GM19025 (cell line): ENCODE measurements around the gene PRICKLE2.

ENCODE experiments used
- ATAC-seq: cut with Tn5 transposase; IDR thresholded peaks from one replicate; pipeline ENCODE4 v1.9.1; 2021; ENCODE audit warnings: mild to moderate bottlenecking, low read depth, moderate library complexity; ENCODE audit not compliant: unreplicated experiment

PRICKLE2 gene

DNA sequence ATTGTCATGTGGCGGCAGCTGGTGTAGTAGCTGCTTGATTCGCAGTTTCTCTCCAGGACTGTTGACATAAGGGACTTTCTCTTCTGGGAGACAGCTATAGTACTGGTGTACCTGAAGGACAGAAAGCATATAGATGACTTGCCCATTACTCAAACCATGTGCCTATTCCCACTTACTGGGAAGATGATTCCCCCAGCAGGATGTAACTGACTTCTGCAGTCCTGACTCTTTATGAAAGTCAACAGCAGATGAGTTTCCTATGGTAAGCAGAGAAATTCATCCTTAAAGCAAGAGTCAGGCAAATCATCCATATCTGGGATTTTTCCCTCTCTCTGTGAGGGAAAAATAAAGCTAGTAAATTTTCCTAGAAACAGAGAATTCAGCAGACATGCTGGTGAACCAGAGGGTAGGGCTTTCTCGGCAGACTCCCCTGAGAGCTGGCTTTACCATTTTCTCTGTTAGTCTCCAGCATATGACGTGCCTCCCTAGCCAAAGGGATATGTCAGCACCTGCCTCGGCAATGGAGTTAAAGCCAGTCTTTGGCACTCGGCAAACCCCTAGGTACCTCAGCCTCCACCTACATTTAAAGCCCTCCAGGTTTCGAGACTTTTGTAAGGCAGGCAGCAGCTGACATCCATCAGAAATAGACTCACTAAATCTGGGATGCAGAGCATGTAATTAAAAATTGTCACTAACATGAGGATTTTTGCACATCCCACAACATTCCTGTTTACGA, 62.1 kb downstream of the PRICKLE2 start:
- ATAC-seq, result peak; percentile 6

DNA sequence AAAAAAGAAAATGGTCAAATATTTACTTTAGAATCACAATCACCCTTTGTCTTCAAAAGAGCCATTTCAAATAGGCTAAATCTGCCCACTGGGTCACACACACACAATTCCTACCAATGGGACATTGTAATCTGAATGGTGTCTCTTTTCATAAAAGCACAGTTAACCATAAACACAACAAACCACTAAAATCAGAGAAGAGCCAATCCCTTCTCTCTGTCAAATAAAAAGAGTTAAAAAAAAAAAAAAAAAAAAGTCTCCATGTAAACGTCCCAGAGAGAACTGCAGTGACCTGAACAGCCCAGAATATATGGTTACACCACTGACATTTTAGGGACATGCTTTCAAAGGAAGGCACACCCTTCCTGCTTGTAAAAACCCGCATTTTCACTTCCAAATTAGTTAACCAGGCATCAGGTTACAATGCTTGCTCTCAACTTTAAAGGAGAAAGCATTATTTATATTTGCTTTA, 63.7 kb downstream of the PRICKLE2 start:
- ATAC-seq, result no peak

DNA sequence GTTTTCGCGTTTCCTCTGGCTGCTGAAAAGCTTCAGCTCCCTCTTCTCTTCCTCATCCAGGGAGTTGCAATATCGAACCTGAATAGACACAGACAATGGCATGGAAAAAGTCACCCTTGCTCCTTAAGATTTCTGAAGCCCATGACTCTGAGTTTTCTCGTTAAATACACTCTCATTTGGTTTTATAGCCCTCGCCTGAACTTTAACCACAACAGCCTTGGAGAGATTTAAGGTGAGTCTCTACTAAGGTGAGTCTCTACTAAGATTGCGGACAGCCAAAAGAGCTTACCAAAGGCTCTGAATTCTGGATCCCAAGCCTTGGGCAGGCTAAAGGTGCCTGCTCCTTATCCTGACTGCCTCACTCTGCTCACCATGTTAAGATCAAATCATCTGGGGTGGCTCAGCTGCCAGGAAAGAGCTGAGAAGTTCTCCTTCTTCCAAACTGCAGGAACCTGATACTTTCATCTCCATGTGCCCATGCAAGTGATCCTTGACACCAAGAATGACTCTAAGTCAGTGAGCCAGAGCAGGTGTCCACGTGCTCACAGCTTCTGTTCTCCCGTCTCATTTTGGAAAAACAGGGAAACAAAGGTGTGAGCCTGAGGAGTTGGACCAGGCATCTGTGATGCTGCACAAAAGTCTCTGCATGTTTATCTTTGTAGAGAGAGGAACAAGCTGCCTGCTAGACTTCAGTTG, 65.1 kb downstream of the PRICKLE2 start:
- ATAC-seq, result no peak

DNA sequence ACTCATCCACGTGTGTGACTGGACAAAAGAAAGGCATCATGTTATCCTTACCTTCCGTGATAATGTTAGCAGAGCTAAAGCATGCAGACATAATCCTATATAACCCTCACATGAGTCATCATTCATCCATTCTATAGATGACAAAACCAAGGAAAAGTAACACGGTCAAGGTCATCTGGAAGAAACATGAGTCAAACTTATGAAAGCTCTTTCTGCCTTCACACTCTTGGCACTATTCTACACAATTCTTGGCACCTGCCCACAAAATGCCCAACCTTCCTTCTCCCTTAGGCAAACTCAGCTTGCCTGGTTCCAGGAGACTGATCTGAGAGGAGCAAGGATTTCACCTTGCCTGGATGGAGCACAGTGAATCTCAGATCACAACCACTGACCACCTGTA, 66.9 kb downstream of the PRICKLE2 start:
- no peak for ATAC-seq

DNA sequence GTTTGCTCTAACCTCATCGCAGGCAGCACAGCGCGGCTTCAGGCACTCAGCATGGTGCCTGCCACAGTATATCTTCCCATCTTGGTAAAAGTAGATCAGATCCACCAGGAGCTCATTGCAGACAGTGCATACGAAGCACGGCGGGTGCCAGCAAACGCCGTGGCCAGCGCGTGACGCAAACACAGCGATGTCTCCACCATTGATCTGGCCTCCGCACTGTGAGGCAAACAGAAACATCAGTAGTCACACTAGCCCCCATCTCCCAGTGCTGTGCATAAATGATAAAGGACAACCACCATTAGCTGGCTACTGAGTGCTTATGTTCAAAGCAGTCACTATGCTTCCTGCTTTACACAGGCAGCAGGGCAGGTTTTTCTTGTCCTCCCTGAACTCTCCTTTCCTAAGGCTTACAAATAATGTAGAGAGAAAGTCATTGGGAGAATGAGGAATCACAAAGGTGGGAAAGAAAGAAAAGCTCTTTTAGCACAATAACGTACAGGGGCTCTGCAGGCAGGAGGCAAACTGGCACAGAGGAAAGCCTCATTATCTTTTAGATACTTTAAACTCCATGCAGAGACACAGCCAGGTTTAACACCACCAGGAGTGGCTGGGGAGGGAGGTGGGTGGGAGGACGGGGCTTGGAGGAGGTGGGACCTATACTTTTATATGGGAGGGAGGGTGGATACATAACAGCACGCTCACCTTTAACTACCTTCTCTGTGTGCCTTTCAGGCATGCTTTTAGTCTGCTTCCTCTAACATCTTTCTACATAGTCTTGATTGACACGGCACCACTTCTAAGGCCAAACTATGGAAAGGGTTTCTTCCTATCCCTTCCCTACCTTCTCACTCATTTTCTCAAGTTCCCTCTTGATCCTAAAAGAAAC, 67.9 kb downstream of the PRICKLE2 start:
- no peak for ATAC-seq

DNA sequence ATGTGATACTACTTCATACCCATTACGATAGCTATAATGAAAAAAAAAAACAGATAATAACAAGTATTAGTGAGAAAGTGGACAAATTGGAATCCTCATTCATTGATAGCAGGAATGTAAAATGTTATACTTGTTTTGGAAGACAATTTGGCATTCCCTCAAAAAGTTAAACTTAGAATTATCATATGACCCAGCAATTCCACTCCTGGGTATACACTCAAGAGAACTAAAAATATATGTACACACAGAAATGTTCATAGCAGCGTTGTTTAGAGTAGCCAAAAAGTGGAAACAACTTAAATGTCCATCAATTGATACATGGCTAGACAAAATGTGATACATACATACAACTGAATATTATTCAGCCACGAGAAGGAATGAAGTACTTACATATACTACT, 69.9 kb downstream of the PRICKLE2 start:
- no peak for ATAC-seq

DNA sequence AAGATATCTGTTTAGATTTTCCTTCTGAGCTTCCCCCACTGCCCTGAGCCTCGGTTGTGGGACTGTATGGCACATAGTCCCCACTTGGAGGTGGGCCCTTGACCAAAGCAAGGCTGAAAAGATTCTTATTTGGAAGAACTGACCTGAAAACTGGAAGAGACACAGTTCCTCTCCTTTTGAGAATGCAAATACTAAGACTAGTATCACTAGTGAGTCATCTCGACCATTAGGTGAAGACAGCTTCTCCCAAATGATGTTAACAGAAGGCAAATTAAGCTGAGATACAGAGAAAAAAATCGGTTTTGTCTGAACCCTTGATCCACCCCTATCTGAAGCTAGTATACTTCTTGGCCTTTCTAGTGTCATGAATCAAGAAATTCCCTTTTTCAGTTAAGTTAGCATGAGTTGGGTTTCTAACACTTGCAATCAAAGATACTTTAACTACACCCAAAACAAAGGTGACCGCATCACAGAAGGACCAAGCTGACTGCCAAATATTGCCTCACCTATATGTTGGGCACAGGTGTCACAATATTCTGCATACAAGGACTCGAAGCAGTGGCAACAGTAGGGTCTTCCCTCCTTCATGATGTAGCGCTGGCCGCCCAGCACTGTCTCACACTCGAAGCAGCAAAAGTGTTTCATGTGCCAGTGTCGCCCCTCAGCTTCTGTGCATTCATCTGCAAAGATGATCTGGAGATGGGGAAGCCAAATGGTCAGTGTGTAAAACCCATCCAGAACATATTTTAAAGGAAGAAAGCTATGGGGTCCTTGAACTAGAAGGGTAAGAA, 72.4 kb downstream of the PRICKLE2 start:
- no peak for ATAC-seq

DNA sequence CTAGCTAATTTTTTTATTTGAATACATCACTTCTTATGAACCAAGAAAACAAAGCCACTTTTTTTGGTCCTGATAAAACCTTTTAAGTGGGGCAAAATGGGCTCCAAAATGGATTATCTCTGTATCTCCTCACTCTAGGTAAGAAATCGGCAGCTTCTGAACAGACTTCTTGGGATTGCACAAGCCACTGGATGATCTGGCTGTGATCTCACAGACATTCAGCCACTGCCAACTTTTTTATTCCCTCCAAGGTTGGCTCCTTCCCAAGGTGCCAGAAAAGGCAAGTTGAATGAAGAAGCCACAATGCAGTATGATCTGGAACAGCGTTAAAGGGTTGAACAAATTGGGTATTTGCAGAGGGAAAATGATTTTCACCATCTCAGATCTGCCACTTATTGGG, 73.2 kb downstream of the PRICKLE2 start:
- ATAC-seq, result no peak

DNA sequence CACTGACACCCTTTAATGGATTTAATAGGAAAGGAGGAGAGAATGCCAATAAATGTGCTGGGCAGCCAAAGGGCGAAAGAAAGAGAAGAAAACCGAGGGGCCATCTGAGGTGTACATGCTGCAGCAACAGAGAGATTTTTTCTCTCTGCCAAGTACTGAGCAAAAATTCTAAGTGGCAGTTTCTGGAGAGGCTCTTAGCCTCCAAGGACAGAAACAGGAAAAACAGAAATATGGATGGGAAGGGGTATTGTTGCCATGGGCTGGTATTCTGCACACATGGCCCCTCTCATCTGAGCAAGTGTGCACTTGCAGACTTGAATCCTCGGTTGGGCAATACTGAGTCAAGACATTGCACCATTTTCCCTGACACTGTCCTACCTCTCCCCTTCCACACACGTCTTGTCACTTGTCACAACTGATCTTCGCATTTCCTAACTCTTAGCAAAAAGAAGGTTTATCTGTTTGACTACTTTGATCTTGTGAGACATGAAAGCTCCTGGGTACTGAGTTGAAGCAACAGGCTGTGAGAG, 73.9 kb downstream of the PRICKLE2 start:
- ATAC-seq, result no peak

DNA sequence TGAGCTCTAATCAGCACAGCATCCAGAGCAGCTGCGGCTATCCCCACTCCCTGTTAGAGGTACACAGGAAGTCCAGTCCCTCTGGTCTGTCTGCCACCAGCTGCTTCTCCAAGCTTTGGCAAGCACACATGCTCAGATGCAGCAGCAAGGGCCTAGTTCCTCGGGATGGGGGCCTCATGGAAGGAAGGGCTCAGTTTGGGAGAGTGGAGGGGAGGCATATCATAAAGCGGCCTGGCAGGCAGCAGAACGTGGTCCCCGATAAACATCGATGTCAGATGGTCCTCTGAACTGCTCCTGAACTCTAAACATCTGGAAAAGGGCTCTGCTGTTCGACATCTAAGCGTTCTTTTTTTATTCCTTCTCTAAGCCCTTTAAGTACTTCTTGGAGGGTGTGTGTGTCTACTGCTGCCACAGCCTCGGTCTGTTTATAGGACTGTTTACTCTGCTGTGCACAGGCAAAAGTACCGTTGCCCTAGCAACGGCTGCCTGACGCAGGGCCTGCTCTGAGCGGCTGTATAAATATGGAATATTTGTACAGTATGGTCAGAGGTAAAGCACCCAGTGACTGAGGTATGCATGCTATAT, 74.6 kb downstream of the PRICKLE2 start:
- ATAC-seq, result no peak

DNA sequence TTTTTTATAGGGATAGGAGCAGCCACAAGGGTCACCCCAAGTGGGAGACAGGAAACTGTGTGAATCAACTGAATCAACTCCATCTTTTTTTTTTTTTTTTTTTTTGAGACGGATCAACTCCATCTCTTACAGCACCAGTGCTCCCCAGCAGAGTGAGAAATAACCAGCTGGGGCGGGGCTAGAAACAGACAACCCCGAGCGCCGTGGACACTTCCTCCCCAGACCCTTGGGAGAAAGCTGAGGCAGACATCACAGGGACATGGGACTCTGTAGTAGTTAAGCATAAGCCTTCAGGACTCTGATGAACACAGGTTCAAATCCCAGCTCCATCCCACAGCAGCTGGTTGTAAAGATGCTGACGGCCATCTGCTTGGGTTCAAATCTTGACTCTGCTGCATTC, 75.4 kb downstream of the PRICKLE2 start:
- no peak for ATAC-seq

DNA sequence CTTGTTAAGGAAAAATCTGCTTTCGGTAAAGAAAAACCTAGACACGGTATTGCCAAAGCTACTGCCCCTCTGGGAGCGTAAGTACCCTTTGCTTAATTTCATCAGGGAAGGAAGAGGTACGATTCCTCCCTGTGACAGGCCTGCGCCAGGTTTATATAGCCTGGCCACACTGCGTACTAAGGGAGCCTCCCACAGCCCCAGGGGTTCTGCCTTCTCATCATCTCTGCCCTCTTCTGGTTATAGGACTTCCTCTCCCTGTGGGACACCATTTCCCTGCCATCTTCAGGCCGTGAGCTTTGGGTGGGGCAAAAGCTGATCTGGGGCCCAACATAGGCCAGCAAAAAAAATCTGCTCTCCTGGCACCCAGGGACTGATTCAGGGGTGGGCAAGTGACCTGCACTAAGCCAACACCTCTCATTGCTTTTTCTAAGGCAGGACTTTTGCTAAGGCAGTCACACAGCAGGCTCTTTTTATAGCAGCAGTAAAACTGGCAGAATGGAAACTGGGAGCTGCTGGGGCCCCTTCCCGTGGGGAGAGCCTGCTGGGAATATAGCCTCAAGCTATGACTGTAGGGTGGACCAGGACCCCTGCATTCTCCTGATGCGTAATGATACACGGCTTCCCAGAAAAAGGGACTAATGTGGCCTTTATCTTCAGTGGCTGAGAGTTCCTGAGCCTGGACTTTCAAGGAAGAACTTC, 76.2 kb downstream of the PRICKLE2 start:
- no peak for ATAC-seq

DNA sequence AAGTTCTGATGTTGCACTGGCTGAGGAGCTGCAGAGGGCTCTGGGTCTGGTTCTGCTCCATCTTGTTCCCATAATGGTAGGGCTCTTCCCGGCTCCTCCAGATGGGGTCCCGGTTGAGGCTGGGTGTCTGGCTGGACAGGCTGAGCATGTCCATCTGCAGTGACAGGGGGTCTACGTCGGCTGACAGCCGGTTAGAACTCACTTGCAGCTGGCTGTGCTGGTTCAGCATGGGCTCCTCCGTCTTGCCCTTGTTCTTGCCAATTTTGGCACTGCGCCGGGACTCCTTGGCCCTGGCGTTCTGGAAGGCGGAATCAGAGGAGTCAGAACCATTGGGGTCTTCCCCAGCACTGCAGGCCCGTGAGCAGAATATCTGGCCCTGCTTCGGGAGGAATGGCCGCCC, 78.1 kb downstream of the PRICKLE2 start:
- no peak for ATAC-seq

DNA sequence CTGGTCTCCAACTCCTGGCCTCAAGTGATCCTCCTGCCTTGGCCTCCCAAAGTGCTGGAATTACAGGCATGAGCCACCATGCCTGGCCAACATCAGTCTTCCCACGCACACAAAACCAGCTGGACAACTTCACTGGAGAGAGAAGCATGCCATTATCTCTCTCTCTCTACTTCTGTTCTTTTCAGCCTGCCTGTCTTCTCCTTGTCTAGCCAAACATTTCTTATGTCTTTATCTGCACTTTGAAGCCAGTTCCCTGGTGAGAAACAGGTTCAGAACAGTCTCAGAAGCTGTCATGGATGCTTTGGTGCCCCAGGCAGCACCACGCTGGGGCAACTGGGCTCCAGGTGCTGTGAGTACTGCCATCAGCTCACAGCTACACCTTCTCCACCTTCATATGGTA, 79.8 kb downstream of the PRICKLE2 start:
- ATAC-seq, result no peak

DNA sequence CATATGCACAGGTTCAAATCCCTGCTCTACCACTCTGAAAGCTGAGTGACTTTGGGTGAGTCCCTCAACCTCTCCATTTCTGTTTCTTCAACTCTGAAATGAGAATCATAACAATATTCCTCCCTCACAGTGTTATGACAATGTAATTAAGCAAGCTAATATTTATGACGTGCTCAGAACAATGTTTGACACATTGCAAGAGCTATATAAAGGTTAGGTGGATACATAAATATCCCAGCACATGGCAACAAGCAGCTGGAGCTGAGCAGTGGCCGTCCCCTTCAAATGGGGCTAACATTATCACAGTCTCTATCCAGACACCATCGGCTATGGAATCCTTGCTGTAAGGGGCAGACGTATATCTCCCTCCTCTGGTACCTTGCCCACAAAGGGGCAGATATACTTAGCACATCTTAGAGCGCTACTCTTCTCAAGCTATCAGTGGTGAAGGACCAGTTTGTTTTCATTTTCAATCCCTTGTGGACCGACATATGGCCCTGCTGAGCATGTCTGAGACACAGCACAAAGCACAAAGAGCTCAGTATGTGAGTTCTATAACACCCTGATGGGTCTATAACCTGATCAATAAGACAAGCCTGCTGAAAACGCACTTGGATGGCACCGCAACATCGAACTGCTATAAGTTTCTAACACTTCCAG, 80.9 kb downstream of the PRICKLE2 start:
- no peak for ATAC-seq

DNA sequence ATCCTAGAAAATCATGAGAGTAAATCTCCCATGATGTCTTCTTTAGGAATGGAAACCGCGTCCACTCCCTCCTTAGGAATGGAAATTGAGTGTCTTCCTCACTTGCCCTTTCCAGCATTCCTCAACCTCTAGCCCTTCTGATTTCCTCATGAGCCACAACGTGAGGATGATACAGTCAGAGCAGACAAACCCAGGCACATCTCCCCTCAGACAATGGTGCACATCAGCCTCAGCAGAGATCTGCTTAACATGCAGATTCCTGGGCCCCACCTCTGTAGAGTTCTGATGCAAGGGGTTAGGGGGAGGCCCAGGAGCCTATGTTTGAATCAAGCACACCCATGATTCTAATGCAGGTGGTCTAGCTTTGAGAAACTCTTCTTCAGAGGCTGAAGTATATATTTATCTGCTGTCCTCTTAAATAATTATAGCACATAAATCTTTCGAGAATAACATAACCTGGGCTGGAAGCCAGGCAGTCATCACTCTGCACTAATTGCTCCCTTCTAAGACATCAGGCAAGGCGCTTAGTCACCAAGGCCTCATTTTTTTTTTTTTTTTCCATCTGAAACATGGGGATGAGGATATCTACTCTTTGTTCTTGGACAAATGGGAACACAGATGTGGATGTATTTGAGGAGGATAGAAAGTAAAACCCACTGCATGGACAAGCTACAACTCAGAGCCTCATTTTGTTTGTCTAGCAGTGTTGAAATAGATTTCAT, 81.7 kb downstream of the PRICKLE2 start:
- ATAC-seq, result no peak

DNA sequence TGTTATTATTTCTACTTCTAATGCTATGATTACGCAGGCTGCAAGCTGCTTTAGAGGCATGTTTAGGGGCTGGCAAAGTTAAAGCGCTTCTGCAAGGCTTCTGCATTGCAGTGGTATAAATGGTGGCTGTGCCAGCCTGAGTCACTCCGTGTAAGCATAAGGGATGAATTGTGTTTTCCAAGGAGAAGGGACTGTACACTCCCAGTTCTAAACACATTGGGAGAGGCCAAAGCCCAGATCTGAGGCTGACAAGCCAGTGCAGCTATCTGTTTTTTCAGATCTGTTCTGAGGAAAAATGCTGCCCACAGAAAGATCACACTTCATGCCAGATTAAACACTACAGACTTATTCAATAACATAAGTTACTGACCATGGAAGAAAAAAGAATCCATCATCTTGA, 83.8 kb downstream of the PRICKLE2 start:
- no peak for ATAC-seq

DNA sequence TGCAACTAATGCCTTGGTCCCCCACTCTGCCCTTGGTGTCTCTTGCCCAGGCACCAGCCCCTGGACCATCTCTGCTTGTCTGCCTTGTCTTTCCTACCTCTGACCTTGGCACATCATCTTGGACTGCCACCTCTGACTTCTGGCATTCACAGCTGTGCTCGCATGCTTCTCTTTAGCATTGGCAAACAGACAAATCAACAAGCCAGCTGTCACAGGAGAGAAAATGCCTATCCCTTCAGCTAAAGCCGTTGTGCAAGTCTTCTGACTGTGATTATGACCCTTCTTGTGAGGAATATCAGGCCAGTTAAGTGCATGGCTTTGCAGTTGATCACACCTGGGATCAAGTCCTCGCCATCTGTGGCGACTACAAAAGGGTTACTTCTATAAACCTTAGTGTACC, 84.6 kb downstream of the PRICKLE2 start:
- ATAC-seq, result no peak
